ENCODE results near the gene SPRED2. TPM values are rescaled to one million over a fixed set of nuclear protein-coding genes. Genes with fewer than 3 reads are reported as not detected.

Gene SPRED2
- polyA plus RNA-seq, 1 donor from 2014 or later, result 5.3 TPM

DNA sequence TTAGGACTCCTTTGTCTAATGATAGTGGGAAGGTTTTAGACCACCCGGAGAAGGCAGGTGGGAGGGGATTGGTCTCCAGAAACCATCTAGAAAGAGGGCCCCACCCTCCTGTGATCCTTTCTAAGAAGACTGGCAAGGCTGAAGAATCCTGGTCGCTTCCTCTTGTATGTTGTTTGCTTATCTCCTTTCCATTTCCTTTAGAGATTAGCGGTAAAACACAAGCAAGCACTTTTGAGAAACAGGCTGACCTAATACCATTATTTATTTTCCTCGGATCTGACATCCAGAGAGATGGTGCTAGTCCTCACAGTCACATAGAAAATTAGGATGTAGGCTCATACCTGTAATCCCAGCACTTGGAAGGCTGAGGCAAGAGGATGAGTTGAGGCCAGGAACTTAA is 45.2 kb upstream of the SPRED2 start:
- no peaks in the 10 kb centered on the region for H3K9me3 ChIP-seq (ENCODE audit: low read length)
- H3K27me3 ChIP-seq (ENCODE audit: insufficient read depth, low read depth, low read length), result no peaks in the 10 kb centered on the region
- no peak overlapping the region for H3K4me3 ChIP-seq (ENCODE audit: low read length)
- no peak for TF ChIP-seq EP300 (conservative IDR thresholded peaks at IDR 0.05; ENCODE audit: poor library complexity, severe bottlenecking)
- no peak for TF ChIP-seq EZH2 (IDR thresholded peaks at IDR 0.05; ENCODE audit: borderline replicate concordance, insufficient read depth, low read length, poor library complexity, severe bottlenecking)
- no peak for TF ChIP-seq TAF1 (IDR thresholded peaks at IDR 0.05; ENCODE audit: low read depth)
- TF ChIP-seq, protein P1, sequence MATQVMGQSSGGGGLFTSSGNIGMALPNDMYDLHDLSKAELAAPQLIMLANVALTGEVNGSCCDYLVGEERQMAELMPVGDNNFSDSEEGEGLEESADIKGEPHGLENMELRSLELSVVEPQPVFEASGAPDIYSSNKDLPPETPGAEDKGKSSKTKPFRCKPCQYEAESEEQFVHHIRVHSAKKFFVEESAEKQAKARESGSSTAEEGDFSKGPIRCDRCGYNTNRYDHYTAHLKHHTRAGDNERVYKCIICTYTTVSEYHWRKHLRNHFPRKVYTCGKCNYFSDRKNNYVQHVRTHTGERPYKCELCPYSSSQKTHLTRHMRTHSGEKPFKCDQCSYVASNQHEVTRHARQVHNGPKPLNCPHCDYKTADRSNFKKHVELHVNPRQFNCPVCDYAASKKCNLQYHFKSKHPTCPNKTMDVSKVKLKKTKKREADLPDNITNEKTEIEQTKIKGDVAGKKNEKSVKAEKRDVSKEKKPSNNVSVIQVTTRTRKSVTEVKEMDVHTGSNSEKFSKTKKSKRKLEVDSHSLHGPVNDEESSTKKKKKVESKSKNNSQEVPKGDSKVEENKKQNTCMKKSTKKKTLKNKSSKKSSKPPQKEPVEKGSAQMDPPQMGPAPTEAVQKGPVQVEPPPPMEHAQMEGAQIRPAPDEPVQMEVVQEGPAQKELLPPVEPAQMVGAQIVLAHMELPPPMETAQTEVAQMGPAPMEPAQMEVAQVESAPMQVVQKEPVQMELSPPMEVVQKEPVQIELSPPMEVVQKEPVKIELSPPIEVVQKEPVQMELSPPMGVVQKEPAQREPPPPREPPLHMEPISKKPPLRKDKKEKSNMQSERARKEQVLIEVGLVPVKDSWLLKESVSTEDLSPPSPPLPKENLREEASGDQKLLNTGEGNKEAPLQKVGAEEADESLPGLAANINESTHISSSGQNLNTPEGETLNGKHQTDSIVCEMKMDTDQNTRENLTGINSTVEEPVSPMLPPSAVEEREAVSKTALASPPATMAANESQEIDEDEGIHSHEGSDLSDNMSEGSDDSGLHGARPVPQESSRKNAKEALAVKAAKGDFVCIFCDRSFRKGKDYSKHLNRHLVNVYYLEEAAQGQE (IDR thresholded peaks at IDR 0.05; ENCODE audit: borderline replicate concordance), result no peak
- TF ChIP-seq RAD21 (conservative IDR thresholded peaks at IDR 0.05), result no peak
- TF ChIP-seq MXI1 (conservative IDR thresholded peaks at IDR 0.05; ENCODE audit: poor library complexity, severe bottlenecking), result no peak
- no peak for TF ChIP-seq POLR2AphosphoS5 (IDR thresholded peaks at IDR 0.05)
- TF ChIP-seq SMC3 (conservative IDR thresholded peaks at IDR 0.05; ENCODE audit: poor library complexity), result no peak
- H2AFZ ChIP-seq (ENCODE audit: low read depth, low read length), result no peak overlapping the region
- no peaks in the 10 kb centered on the region for H3K9me2 ChIP-seq (ENCODE audit: insufficient read depth, low read length)
- H3K27ac ChIP-seq (ENCODE audit: low read length), result no peak overlapping the region
- no peaks in the 10 kb centered on the region for H3K36me3 ChIP-seq (ENCODE audit: insufficient read depth, low read length)
- H3K79me2 ChIP-seq (replicated peaks; ENCODE audit: insufficient read depth, low read length), result no peaks in the 10 kb centered on the region
- H4K20me1 ChIP-seq (ENCODE audit: insufficient read depth), result no peaks in the 10 kb centered on the region
- H3K9ac ChIP-seq (ENCODE audit: low read length), result no peak overlapping the region
- H3F3A ChIP-seq (ENCODE audit: insufficient read depth, low read length, poor library complexity, severe bottlenecking), result no peaks in the 10 kb centered on the region
- no peak overlapping the region for H3K4me2 ChIP-seq (ENCODE audit: low read length)

DNA sequence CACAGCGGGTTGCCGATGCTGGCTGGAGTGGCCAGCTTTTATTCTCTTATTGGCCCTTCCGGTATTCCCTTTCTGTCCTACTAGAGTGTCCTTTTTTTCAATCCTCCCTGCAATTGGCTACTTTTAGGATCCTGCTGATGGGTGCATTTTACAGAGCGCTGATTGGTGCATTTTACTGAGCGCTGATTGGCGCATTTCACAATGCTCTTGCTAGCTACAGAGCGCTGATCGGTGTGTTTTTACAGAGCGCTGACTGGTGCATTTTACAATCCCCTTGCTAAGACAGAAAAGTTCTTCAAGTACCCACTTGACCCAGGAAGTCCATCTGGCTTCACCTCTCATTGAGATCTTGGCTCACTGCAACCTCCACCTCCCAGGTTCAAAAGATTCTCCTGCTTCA is 44.4 kb upstream of the SPRED2 start:
- Histone ChIP-seq H3K79me2 (replicated peaks; ENCODE audit: insufficient read depth, low read length) (no peaks in the 10 kb centered on the region), H3K4me2 (ENCODE audit: low read length) (no peak overlapping the region), H3K27ac (ENCODE audit: low read length) (no peak overlapping the region), H3K9ac (ENCODE audit: low read length) (no peak overlapping the region), H3K36me3 (ENCODE audit: insufficient read depth, low read length) (no peaks in the 10 kb centered on the region), H3K9me3 (ENCODE audit: low read length) (no peaks in the 10 kb centered on the region), H3K9me2 (ENCODE audit: insufficient read depth, low read length) (no peaks in the 10 kb centered on the region), H2AFZ (ENCODE audit: low read depth, low read length) (no peak overlapping the region), H4K20me1 (ENCODE audit: insufficient read depth) (no peaks in the 10 kb centered on the region), H3K4me3 (ENCODE audit: low read length) (no peak overlapping the region), H3F3A (ENCODE audit: insufficient read depth, low read length, poor library complexity, severe bottlenecking) (no peaks in the 10 kb centered on the region), H3K27me3 (ENCODE audit: insufficient read depth, low read depth, low read length) (no peaks in the 10 kb centered on the region)
- no peak for TF ChIP-seq MXI1 (conservative IDR thresholded peaks at IDR 0.05; ENCODE audit: poor library complexity, severe bottlenecking)
- TF ChIP-seq RAD21 (conservative IDR thresholded peaks at IDR 0.05), result no peak
- TF ChIP-seq, protein P2, sequence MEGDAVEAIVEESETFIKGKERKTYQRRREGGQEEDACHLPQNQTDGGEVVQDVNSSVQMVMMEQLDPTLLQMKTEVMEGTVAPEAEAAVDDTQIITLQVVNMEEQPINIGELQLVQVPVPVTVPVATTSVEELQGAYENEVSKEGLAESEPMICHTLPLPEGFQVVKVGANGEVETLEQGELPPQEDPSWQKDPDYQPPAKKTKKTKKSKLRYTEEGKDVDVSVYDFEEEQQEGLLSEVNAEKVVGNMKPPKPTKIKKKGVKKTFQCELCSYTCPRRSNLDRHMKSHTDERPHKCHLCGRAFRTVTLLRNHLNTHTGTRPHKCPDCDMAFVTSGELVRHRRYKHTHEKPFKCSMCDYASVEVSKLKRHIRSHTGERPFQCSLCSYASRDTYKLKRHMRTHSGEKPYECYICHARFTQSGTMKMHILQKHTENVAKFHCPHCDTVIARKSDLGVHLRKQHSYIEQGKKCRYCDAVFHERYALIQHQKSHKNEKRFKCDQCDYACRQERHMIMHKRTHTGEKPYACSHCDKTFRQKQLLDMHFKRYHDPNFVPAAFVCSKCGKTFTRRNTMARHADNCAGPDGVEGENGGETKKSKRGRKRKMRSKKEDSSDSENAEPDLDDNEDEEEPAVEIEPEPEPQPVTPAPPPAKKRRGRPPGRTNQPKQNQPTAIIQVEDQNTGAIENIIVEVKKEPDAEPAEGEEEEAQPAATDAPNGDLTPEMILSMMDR (IDR thresholded peaks at IDR 0.05; ENCODE audit: poor library complexity, severe bottlenecking), result no peak

DNA sequence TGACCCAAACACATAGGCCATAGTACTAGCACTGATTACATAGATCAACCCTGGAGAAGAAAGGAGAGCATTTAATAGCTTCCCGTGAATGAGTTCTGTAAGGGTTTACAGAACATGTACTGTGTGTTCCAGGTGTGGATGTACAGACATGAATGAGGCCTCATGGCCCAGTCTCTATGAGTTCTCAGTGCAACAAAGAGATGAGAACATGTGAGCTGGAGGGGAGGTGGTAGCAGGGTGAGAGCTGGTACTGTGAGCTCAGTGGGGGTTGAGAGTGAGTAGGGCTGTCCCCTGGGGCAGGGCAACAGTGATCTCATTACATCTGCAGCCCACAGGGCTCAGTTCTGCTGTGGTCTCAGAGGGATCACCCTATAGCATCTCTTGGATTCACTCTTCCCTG is 42.6 kb upstream of the SPRED2 start:
- H2AFZ ChIP-seq (ENCODE audit: low read depth, low read length), result no peak overlapping the region
- H3K4me2 ChIP-seq (ENCODE audit: low read length), result no peak overlapping the region
- TF ChIP-seq TAF1 (IDR thresholded peaks at IDR 0.05; ENCODE audit: low read depth), result no peak
- TF ChIP-seq, protein P2 (IDR thresholded peaks at IDR 0.05; ENCODE audit: poor library complexity, severe bottlenecking), result no peak
- TF ChIP-seq MXI1 (conservative IDR thresholded peaks at IDR 0.05; ENCODE audit: poor library complexity, severe bottlenecking), result no peak
- TF ChIP-seq POLR2AphosphoS5 (IDR thresholded peaks at IDR 0.05), result no peak
- TF ChIP-seq EZH2 (IDR thresholded peaks at IDR 0.05; ENCODE audit: borderline replicate concordance, insufficient read depth, low read length, poor library complexity, severe bottlenecking), result no peak
- TF ChIP-seq EP300 (conservative IDR thresholded peaks at IDR 0.05; ENCODE audit: poor library complexity, severe bottlenecking), result no peak
- no peak for TF ChIP-seq RAD21 (conservative IDR thresholded peaks at IDR 0.05)
- no peaks in the 10 kb centered on the region for H3K36me3 ChIP-seq (ENCODE audit: insufficient read depth, low read length)
- no peak overlapping the region for H3K9ac ChIP-seq (ENCODE audit: low read length)
- no peak overlapping the region for H3K27ac ChIP-seq (ENCODE audit: low read length)
- H4K20me1 ChIP-seq (ENCODE audit: insufficient read depth), result no peaks in the 10 kb centered on the region
- no peak overlapping the region for H3K4me3 ChIP-seq (ENCODE audit: low read length)
- no peaks in the 10 kb centered on the region for H3K27me3 ChIP-seq (ENCODE audit: insufficient read depth, low read depth, low read length)
- H3K9me3 ChIP-seq (ENCODE audit: low read length), result no peaks in the 10 kb centered on the region
- H3K79me2 ChIP-seq (replicated peaks; ENCODE audit: insufficient read depth, low read length), result no peaks in the 10 kb centered on the region
- H3K9me2 ChIP-seq (ENCODE audit: insufficient read depth, low read length), result no peaks in the 10 kb centered on the region
- H3F3A ChIP-seq (ENCODE audit: insufficient read depth, low read length, poor library complexity, severe bottlenecking), result no peaks in the 10 kb centered on the region
